ENCODE data around the gene PGD.

Gene PGD

GRCh38 chr1:10398734-10399443 is at the start of gene PGD:
Gene PGD (plus strand): TSS chr1:10399064. CDS start chr1:10399118, 54 bp downstream.
- DNase-seq = peak; percentile 92

GRCh38 chr1:10353282-10353681 is 45.6 kb upstream of the PGD start:
- DNase-seq = no peak

- no peak for DNase-seq
Observed at GRCh38 chr1:10353693-10354092, 45.2 kb upstream of the PGD start.

- DNase-seq = no peak
Observed at GRCh38 chr1:10360045-10360444, 38.8 kb upstream of the PGD start.

GRCh38 chr1:10361515-10361914 is 37.3 kb upstream of the PGD start:
- no peak for DNase-seq

DNA sequence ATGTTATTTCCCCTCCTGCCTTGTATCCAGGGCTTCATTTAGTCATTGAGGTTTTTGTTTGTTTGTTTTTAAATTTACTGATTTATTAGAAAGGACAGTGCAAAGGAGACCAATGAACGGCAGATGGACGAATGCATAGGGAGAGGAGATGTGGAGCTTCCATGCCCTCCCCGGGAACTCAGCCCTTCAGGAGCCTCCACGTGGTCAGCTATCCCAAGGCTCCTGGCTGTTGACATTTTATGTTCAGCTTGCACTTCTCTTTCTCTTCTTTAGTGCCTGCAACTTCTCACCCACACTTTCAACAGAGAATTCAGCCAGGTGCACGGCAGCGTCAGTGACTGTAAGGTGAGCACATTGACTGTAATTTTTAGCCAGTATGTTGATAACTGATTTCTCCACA is 30.7 kb upstream of the PGD start:
- DNase-seq = no peak

GRCh38 chr1:10374442-10374860 is 24.4 kb upstream of the PGD start:
- DNase-seq = no peak

DNA sequence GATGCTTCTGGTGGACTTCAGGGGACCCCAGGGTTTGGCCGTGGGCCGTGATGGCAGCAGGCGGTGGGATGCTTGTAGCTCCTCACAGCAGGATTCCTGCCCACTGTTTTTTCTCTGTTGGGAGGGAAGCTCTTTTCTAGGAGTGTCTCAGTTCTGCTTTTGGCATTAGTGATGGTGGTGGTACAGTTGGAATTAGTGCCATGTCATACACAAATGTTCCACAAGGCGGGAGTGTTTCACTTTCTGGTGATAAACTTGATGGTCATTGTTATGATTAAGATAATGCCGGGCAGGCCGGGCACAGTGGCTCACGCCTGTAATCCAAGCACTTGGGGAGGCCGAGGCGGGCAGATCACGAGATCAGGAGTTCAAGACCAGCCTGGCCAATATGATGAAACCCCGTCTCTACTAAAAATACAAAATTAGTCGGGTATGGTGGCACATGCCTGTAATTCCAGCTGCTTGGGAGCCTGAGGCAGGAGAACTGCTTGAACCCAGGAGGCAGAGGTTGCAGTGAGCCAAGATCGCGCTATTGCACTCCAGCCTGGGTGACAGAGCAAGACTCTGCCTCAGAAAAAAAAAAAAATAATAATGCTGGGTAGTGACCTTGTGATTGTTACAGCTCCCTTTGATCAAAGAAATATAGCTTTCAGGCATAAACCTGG is 21.4 kb upstream of the PGD start:
- DNase-seq = peak; percentile 30

DNA sequence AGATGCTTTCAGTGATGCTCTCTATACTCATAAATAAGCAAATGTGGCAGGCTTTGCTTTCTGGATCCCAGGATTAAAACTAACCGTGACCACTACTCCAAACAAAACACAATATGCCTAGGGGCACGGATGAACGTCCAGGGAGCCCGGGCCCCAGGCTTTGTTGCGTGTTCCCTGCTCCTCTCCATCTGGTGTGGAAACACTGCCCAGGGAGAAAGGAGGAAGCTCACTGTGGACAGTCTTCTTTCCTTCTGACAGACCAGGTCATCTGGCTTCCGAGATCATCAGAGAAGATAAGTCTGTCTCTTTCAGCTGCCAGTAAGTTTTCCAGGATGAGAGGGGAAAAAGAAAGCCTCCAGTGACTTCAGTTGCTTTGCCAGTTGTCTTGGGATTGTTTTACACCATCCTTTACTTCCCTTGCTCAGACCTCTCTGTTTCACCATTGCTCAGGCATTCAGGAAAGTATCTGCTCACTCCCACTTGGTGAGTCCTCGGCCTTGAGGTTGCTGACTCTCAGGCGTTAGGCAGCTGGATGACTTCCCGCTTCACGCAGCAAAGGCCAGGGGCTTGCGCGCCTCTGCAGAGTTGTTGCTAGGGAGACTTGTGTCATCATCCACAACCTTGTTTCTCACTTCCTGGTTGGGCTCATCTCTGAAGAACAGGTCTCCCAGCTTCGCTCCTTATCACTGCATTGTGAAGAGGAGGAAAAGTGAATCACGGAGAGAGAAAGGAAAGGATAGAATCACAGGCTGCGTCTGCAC is 20.6 kb upstream of the PGD start:
- DNase-seq = no peak

- no peak for DNase-seq
Observed at GRCh38 chr1:10379101-10379620, 19.7 kb upstream of the PGD start.

- DNase-seq = no peak
Observed at GRCh38 chr1:10379676-10380075, 19.2 kb upstream of the PGD start.

GRCh38 chr1:10380594-10381275 is 18.1 kb upstream of the PGD start:
- no peak for DNase-seq

DNA sequence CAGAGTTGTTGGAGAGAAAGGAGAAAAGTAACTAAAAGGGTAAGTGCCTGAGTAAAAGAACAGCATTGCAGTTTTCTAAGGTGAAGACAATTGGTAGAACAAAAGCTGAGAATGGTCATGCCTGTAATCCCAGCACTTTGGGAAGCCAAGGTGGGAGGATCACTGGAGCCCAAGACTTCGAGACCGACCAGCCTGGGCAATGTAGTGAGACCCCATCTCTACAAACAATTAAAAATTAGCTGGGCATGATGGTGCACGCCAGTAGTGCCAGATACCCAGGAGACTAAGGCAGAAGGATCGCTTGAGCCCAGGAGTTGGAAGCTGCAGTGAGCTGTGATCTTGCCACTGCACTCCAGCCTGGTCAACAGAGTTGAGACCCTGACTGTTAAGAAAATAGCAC is 15.2 kb upstream of the PGD start:
- DNase-seq = no peak

DNA sequence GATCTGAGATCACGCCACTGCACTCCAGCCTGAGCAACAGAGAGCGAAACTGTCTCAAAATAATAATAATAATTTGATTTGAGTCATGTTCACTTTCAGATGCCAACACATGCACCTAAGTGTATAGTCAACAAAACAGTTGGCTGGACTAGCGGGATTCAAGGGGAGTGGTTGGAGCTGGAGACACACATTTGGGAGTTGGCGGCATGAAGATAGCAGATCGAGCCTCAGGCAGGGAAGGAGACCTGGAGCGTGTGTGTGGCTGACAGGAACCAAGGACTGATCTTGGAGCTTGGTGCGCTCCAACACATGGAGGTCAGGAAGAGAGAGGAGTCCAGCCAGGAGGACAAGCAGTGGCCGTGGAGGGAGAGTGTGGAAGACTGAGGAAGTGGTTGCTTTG is 14.6 kb upstream of the PGD start:
- no peak for DNase-seq

DNA sequence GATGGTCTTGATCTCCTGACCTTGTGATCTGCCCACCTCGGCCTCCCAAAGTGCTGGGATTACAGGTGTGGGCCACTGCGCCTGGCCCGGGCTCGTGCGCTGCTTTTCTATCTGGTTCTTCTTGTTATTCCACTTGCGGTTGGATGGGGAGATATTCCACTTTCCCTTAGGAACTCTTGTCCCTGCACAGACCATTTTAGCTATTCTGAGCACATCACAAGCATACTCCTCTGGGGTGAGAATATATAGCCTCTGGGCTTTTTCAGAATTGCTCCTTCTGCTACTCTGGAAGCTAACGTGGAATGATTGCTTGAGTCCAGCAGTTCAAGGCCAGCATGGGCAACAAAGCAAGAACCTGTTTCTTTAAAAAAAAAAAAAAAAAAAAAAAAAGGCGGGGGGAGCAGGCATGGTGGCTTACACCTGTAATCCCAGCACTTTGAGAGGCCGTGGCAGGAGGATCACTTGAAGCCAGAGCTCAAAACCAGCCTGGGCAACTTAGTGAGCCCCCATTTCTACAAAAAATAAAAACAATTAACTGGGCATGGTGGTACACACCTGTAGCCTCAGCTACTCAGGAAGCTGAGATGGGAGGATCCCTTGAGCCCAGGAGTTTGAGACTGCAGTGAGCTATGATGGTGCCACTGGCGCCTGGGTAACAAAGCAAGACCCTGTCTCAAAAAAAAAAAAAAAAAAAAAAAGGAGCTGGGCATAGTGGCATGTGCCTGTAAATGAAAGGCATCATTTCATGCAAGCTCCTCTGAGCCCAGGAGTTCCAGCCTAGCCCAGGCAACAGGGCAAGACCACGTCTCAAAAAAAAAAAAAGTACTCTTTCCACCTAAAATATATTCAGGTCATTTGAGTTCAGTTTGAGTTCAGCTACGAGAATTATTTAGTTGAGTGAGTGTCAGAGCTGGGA is 11.8 kb upstream of the PGD start:
- DNase-seq = no peak

DNA sequence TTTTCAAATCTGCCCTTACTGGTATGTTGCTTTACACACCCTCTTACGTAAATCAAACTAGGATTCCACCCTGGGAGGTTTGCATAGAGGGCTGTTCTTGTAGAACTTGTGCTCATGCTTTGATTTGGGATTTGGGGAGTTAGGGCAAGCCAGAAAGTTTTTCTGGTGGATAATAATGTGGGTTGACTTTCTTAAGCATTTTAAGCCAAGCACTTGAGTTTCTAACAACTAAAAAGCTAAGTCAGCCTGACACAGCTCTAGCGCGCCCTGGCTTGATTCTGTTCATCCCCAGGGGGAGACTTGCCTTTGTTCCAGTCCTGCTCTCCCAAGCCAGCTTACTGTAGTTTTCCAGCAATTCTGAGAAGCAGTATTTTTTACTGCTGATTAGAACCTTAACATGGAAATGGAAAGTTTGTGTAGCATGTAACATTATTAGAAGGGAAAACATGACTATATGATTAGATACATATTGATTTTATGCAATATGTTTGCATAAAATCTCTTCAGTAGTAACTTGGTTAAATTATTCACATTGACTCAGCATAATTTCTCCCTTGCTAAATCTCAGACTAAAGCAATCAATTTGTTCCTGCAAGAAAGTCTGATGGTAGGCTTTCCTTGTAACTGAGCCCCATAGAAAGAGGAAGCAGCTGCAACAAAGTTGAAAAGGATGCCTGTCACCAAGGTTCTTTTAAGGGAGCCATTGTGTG is 11.0 kb upstream of the PGD start:
- no peak for DNase-seq

DNA sequence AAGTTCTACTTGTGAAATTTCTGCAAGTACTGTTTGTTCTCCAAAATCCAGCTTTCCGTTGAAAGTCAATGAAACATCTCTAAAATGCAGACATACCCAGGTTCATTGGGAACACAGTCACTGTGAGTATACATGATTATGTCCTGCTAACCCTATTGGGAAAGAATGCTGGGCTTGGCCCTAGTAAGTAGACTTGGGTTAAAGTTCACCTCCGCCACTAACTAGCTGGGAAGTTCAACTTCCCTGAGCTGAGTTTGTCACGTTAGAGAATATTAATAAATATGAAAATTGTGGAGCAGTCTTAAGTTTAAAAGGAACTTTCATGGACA is 10.5 kb upstream of the PGD start:
- no peak for DNase-seq

DNA sequence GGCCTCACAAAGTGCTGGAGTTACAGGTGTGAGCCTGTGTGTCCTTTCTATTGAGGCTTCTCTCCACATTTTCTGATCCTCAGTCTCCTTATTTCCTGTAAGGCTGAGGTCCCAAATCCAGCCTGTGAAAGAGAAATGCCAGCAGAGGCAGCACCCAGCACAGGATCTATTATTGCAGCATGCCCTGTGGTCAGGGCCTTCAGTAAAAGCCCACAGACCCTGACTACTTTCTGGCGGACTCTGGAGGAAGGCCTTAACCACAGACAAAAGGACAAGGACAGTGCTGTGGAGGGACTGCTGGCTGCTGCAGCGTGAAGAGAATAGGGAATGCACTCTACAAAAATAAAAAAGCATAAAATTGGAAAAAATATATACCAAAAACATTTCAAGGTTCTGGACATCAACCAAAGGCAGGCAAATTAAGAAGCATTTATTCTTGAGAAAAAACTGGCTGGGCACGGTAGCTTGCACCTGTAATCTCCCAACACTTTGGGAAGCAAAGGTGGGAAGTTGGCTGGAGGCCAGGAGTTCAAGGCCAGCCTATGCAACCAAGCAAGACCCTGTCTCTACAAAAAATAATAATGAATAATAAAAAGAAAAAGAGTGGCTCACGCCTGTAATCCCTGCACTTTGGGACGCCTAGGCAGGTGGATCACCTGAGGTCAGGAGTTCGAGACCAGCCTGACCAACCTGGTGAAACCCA is 9.4 kb upstream of the PGD start:
- no peak for DNase-seq

DNA sequence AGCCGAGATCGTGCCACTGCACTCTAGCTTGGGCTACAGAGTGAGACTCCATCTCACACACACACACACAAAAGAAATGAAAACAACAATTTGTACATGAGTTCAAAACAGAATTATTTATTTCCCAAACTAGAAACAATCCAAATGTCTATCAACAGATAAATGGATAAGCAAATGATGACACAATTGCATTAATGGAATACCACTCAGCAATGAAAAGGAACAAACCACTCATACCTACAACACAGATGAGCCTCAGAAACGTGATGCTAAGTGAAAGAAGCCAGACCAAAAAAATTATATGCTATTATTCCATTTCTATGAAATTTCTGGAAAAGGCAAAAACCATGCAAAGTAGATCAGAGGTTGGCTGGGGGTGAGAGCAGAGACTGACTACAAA is 2.0 kb upstream of the PGD start:
- no peak for DNase-seq

- no peak for DNase-seq
Observed at GRCh38 chr1:10398278-10398733, 558 bp upstream of the PGD start.

GRCh38 chr1:10399444-10399941 is 629 bp downstream of the PGD start:
- no peak for DNase-seq

Measured in SHP77 treated with DMSO at 0.1 percent for 48 hours (cell line).